ENCODE data around the gene SEMA3C. TPM values are rescaled to one million over a fixed set of nuclear protein-coding genes. Genes with fewer than 3 reads are reported as not detected.
A peak's percentile ranks its signal among the peaks of the same experiment; 100 is the strongest.

The SEMA3C gene
- total RNA-seq, 1 experiment from 2014 or later: 13.3 TPM

DNA sequence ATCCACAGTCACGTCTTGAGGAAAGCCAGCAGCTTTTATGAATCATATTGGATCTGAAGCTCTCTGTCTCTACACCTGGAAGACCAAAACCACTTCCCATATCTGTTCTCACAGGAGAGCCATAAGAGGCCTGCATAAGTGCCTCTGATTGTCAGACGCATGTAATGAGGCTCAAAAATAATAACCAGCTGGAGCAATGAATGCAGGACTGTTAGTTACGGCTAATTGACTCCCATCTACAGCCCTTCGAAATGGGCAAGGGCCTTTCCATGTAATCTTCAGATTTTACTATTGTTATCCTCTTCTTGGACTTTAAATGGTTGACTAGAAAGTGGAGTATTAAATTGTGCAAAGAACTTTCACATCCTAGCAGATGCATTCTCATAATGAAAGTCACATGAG, 4.4 kb upstream of the SEMA3C start:
- ChIA-PET CTCF (no interaction called here), POLR2A (ENCODE audit: low non-redundant PET) (no interaction called here)
- DNase-seq (ENCODE audit: low spot score): peak; percentile 35
- TF ChIP-seq EZH2 (IDR thresholded peaks at IDR 0.05; ENCODE audit: borderline replicate concordance, low read depth, low read length, poor library complexity, severe bottlenecking): no peak
- TF ChIP-seq, protein P1, sequence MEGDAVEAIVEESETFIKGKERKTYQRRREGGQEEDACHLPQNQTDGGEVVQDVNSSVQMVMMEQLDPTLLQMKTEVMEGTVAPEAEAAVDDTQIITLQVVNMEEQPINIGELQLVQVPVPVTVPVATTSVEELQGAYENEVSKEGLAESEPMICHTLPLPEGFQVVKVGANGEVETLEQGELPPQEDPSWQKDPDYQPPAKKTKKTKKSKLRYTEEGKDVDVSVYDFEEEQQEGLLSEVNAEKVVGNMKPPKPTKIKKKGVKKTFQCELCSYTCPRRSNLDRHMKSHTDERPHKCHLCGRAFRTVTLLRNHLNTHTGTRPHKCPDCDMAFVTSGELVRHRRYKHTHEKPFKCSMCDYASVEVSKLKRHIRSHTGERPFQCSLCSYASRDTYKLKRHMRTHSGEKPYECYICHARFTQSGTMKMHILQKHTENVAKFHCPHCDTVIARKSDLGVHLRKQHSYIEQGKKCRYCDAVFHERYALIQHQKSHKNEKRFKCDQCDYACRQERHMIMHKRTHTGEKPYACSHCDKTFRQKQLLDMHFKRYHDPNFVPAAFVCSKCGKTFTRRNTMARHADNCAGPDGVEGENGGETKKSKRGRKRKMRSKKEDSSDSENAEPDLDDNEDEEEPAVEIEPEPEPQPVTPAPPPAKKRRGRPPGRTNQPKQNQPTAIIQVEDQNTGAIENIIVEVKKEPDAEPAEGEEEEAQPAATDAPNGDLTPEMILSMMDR (conservative IDR thresholded peaks at IDR 0.05; ENCODE audit: low read depth, low read length): no peak
- intact Hi-C loops (cut with micrococcal nuclease; ENCODE audit: unreplicated experiment): no loop called here
- Histone ChIP-seq H3K9me3 (ENCODE audit: low read depth, low read length, poor library complexity, severe bottlenecking) (no peaks in the 10 kb centered on the region), H3K4me3 (ENCODE audit: low read depth, low read length, poor library complexity, severe bottlenecking) (no peak overlapping the region), H3K27me3 (replicated peaks; ENCODE audit: insufficient read depth, low read depth, low read length, poor library complexity) (no peaks in the 10 kb centered on the region), H3K27ac (ENCODE audit: low read depth, low read length, poor library complexity, severe bottlenecking) (no peak overlapping the region), H3K4me1 (ENCODE audit: insufficient read depth, low read length, poor library complexity, severe bottlenecking) (peaks cover 9% of the 10 kb centered on the region), H3K36me3 (ENCODE audit: insufficient read depth, low read length, poor library complexity, severe bottlenecking) (no peaks in the 10 kb centered on the region)
- BruUV-seq (replicated peaks): no TSS peak

DNA sequence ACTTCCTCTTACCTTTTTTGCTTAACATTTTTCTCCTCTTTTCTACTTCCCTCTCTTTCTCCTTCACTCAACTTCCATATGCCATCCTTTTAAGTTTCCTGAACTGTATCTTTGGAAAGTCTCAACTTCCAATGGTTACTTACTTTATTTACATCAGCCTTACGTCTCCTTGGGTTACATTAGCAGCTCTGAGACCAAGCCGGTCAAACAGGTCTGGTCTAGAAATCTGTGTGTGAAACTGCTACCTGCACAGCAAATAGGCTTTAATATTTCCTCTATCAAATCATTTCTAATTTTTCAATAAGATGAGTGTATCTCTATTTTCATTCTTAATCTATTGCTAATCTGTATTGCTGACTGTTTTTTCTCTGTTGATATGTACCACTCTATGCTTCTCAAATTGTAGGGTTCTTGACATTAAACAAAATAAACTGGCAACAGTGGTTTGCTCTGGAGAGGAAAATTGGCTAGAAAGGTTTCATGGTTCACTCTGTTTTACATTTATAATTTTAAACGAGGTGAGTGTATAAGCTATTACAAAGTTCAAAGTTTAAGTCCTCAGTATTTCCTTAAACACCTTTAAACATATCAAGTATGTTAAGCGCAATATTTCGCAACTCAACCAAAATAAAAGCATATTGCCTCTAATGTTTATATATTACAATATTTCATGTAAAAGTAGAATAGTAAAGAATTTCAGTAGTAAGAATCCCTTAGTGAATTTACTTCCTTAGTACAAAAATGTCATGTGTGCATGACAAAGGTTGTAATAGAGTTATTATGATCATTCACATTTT, 3.6 kb upstream of the SEMA3C start:
- no peaks in the 10 kb centered on the region for H3K27me3 ChIP-seq (replicated peaks; ENCODE audit: insufficient read depth, low read depth, low read length, poor library complexity)
- POLR2A ChIA-PET (ENCODE audit: low non-redundant PET): no interaction called here
- H3K4me1 ChIP-seq (ENCODE audit: insufficient read depth, low read length, poor library complexity, severe bottlenecking): peaks cover 15% of the 10 kb centered on the region
- BruUV-seq (replicated peaks): no TSS peak
- intact Hi-C loops (cut with micrococcal nuclease; ENCODE audit: unreplicated experiment): no loop called here
- H3K27ac ChIP-seq (ENCODE audit: low read depth, low read length, poor library complexity, severe bottlenecking): no peak overlapping the region
- H3K36me3 ChIP-seq (ENCODE audit: insufficient read depth, low read length, poor library complexity, severe bottlenecking): no peaks in the 10 kb centered on the region
- no peak overlapping the region for H3K4me3 ChIP-seq (ENCODE audit: low read depth, low read length, poor library complexity, severe bottlenecking)
- no peak for TF ChIP-seq EZH2 (IDR thresholded peaks at IDR 0.05; ENCODE audit: borderline replicate concordance, low read depth, low read length, poor library complexity, severe bottlenecking)
- TF ChIP-seq, protein P1 (conservative IDR thresholded peaks at IDR 0.05; ENCODE audit: low read depth, low read length): no peak
- H3K9me3 ChIP-seq (ENCODE audit: low read depth, low read length, poor library complexity, severe bottlenecking): no peaks in the 10 kb centered on the region
- CTCF ChIA-PET: no interaction called here
- DNase-seq (ENCODE audit: low spot score): no peak

DNA sequence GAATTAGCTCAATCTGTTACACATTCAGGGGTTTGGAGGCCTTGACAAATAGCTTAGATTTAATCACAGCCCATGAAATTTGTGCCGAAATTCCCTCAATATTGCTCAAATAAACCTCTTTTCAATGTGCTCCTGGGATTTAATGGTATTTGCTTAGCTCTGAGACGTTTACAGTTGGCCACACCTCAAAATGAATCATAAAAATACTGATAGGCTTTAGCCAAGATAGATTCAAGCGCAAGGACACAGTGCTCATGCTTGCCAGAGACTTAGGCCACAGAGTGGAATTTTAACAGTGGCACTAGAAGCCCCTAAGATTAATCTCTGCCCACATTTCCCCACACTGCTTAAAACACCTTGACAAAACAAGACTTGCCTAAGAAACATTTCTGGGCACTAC, 2.3 kb upstream of the SEMA3C start:
- CTCF ChIA-PET: interaction anchor here (1.4 kb wide), 1 partner anchor 549 kb away, joined by 3 read pairs; no protein-coding TSS in a partner anchor
- Histone ChIP-seq H3K36me3 (ENCODE audit: insufficient read depth, low read length, poor library complexity, severe bottlenecking) (no peaks in the 10 kb centered on the region), H3K27ac (ENCODE audit: low read depth, low read length, poor library complexity, severe bottlenecking) (no peak overlapping the region), H3K27me3 (replicated peaks; ENCODE audit: insufficient read depth, low read depth, low read length, poor library complexity) (no peaks in the 10 kb centered on the region), H3K4me1 (ENCODE audit: insufficient read depth, low read length, poor library complexity, severe bottlenecking) (peaks cover 18% of the 10 kb centered on the region), H3K9me3 (ENCODE audit: low read depth, low read length, poor library complexity, severe bottlenecking) (no peaks in the 10 kb centered on the region), H3K4me3 (ENCODE audit: low read depth, low read length, poor library complexity, severe bottlenecking) (no peak overlapping the region)
- BruUV-seq (replicated peaks): no TSS peak
- TF ChIP-seq EZH2 (IDR thresholded peaks at IDR 0.05; ENCODE audit: borderline replicate concordance, low read depth, low read length, poor library complexity, severe bottlenecking): no peak
- TF ChIP-seq, protein P1 (conservative IDR thresholded peaks at IDR 0.05; ENCODE audit: low read depth, low read length): no peak
- no peak for DNase-seq (ENCODE audit: low spot score)
- POLR2A ChIA-PET (ENCODE audit: low non-redundant PET): no interaction called here
- intact Hi-C loops (cut with micrococcal nuclease; ENCODE audit: unreplicated experiment): loop anchor here (1.0 kb wide), 1 partner anchor 525 kb away; no protein-coding TSS in a partner anchor

Measured in A673 (cell line).